Measurements from ENCODE around the gene MLIP.

DNA sequence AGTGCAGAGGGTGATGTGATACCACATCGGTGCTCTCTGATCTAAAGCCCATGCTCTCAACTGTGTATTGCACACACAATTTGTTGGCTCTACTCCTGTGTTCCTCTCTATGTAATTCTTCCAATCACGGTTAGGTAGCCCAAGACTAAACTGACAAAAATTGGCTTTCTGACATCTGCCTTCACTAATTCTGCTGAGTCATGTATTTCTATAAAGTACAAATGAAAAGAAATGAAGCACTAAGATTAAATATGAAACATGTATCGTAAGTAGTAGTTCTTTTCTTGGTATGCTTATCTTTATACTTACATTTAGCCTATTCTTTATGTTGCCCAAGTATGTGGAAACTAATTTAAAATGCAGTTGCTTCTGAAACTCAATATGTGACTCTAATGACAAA is 7.7 kb upstream of the MLIP start:
- TF ChIP-seq, protein P1, sequence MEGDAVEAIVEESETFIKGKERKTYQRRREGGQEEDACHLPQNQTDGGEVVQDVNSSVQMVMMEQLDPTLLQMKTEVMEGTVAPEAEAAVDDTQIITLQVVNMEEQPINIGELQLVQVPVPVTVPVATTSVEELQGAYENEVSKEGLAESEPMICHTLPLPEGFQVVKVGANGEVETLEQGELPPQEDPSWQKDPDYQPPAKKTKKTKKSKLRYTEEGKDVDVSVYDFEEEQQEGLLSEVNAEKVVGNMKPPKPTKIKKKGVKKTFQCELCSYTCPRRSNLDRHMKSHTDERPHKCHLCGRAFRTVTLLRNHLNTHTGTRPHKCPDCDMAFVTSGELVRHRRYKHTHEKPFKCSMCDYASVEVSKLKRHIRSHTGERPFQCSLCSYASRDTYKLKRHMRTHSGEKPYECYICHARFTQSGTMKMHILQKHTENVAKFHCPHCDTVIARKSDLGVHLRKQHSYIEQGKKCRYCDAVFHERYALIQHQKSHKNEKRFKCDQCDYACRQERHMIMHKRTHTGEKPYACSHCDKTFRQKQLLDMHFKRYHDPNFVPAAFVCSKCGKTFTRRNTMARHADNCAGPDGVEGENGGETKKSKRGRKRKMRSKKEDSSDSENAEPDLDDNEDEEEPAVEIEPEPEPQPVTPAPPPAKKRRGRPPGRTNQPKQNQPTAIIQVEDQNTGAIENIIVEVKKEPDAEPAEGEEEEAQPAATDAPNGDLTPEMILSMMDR (IDR thresholded peaks at IDR 0.05): no peak
- no peak for TF ChIP-seq POLR2A (IDR thresholded peaks at IDR 0.05)
